ENCODE measurements around the gene FOXS1. TPM values are rescaled to one million over a fixed set of nuclear protein-coding genes. Genes with fewer than 3 reads are reported as not detected.

Gene FOXS1
- total and polyA plus RNA-seq, 2 donors from 2014 or later: 2.1 to 9.8 TPM

GRCh38 chr20:31797364-31797763 lies 48.0 kb downstream of the FOXS1 start:
- H3K9me3 ChIP-seq (ENCODE audit: control insufficient read depth in 2 of 3, insufficient read depth in 1 of 3, low read length in 3 of 3): no peaks in the 10 kb centered on the region
- DNase-seq: no peak
- no peaks in the 10 kb centered on the region for H3K27me3 ChIP-seq (ENCODE audit: control insufficient read depth, insufficient read depth, low read length)
- H3K9ac ChIP-seq (ENCODE audit: low read length in 3 of 3): no peak overlapping the region
- FAIRE-seq: no peak
- no peaks in the 10 kb centered on the region for H3K4me1 ChIP-seq (ENCODE audit: control insufficient read depth in 2 of 3, insufficient read depth in 2 of 3, low read depth in 1 of 3, low read length in 3 of 3)
- H3K36me3 ChIP-seq (ENCODE audit: control insufficient read depth in 2 of 3, insufficient read depth in 3 of 3, low read length in 3 of 3): peaks cover 0 to 4% (median 0%) of the 10 kb centered on the region in 3 donors
- no peak overlapping the region for H3K27ac ChIP-seq (ENCODE audit: low read depth in 2 of 2, low read length in 2 of 2)
- no peak for TF ChIP-seq CTCF (IDR thresholded peaks at IDR 0.05; ENCODE audit: borderline replicate concordance, extremely low read depth, insufficient read depth)
- H3K4me3 ChIP-seq (ENCODE audit: low read length in 3 of 3): no peak overlapping the region
- intact Hi-C loops (cut with DNase I): no loop called here

Other genes starting within 250 kb of the FOXS1 start
- gene ID1, start 240.3 kb downstream of the FOXS1 start, total RNA-seq: 189 TPM
- 293 TPM for gene ID1, start 240.3 kb downstream of the FOXS1 start, polyA plus RNA-seq (ENCODE audit: insufficient read depth, low read depth, low replicate concordance)
- gene COX4I2, start 207.7 kb downstream of the FOXS1 start, total RNA-seq: 1.3 TPM
- 6.9 TPM for gene COX4I2, start 207.7 kb downstream of the FOXS1 start, polyA plus RNA-seq (ENCODE audit: insufficient read depth, low read depth, low replicate concordance)
- 139 TPM for gene BCL2L1, start 122.7 kb downstream of the FOXS1 start, total RNA-seq
- gene BCL2L1, start 122.7 kb downstream of the FOXS1 start, polyA plus RNA-seq (ENCODE audit: insufficient read depth, low read depth, low replicate concordance): 132 TPM
- 1.4 TPM for gene TPX2, start 106.3 kb downstream of the FOXS1 start, total RNA-seq
- gene TPX2, start 106.3 kb downstream of the FOXS1 start, polyA plus RNA-seq (ENCODE audit: insufficient read depth, low read depth, low replicate concordance): 0.47 TPM
- not detected for gene MYLK2, start 26.2 kb downstream of the FOXS1 start, total RNA-seq
- gene MYLK2, start 26.2 kb downstream of the FOXS1 start, polyA plus RNA-seq (ENCODE audit: insufficient read depth, low read depth, low replicate concordance): not detected
- 13.2 TPM for gene DUSP15, start 24.9 kb upstream of the FOXS1 start, total RNA-seq
- 143 TPM for gene DUSP15, start 24.9 kb upstream of the FOXS1 start, polyA plus RNA-seq (ENCODE audit: insufficient read depth, low read depth, low replicate concordance)
- gene TTLL9, start 25.0 kb upstream of the FOXS1 start, total RNA-seq: 1.9 TPM
- 0.82 TPM for gene TTLL9, start 25.0 kb upstream of the FOXS1 start, polyA plus RNA-seq (ENCODE audit: insufficient read depth, low read depth, low replicate concordance)
- gene PDRG1, start 106.4 kb upstream of the FOXS1 start, total RNA-seq: 10.4 TPM
- gene PDRG1, start 106.4 kb upstream of the FOXS1 start, polyA plus RNA-seq (ENCODE audit: insufficient read depth, low read depth, low replicate concordance): 22.5 TPM
- gene XKR7, start 122.5 kb upstream of the FOXS1 start, total RNA-seq: 0.06 TPM
- not detected for gene XKR7, start 122.5 kb upstream of the FOXS1 start, polyA plus RNA-seq (ENCODE audit: insufficient read depth, low read depth, low replicate concordance)
- 13.8 TPM for gene CCM2L, start 164.8 kb upstream of the FOXS1 start, total RNA-seq
- 9.9 TPM for gene CCM2L, start 164.8 kb upstream of the FOXS1 start, polyA plus RNA-seq (ENCODE audit: insufficient read depth, low read depth, low replicate concordance)
- 24.0 TPM for gene HCK, start 206.6 kb upstream of the FOXS1 start, total RNA-seq
- gene HCK, start 206.6 kb upstream of the FOXS1 start, polyA plus RNA-seq (ENCODE audit: insufficient read depth, low read depth, low replicate concordance): 3.9 TPM